ENCODE measurements around the gene OSER1. TPM values are rescaled to one million over a fixed set of nuclear protein-coding genes. Genes with fewer than 3 reads are reported as not detected.
A peak's percentile ranks its signal among the peaks of the same experiment; 100 is the strongest.

Gene OSER1
- total RNA-seq, 2 experiments from 2014 or later, result 172 TPM

- ATAC-seq (ENCODE audit: poor library complexity) (peak; percentile 13), DNase-seq (peak; percentile 65 to 87 (median 76))
- no peak overlapping the region for H3K4me3 ChIP-seq (ENCODE audit: low read length)
- CTCF ChIA-PET, result interaction anchor here (3.5 to 8.5 kb wide), 2 partner anchors 57 to 98 kb away, joined by 10 to 241 read pairs; partner anchors contain the start of gene FITM2
- H3K4me3 Mint-ChIP-seq, result peak overlapping the region; percentile 35
- H3K36me3 ChIP-seq (ENCODE audit: insufficient read depth, low read length), result no peaks in the 10 kb centered on the region
- no peaks in the 10 kb centered on the region for H3K27me3 Mint-ChIP-seq
- peak overlapping the region; percentile 82 for H3K27ac Mint-ChIP-seq
- H3K9me3 Mint-ChIP-seq, result no peaks in the 10 kb centered on the region
- peaks cover 65% of the 10 kb centered on the region for H3K4me1 Mint-ChIP-seq (ENCODE audit: low read depth)
- H3K4me1 ChIP-seq (ENCODE audit: insufficient read depth, low read length), result peaks cover 48% of the 10 kb centered on the region
- no peak overlapping the region for H3K27ac ChIP-seq (ENCODE audit: low read depth in 1 of 2, low read length in 2 of 2)
- H3K27me3 ChIP-seq (ENCODE audit: control insufficient read depth in 1 of 2, insufficient read depth in 2 of 2, low read length in 2 of 2), result no peaks in the 10 kb centered on the region
- peak; percentile 93 for TF ChIP-seq CTCF (IDR thresholded peaks at IDR 0.05)
- intact Hi-C loops (cut with DNase I, micrococcal nuclease), result loop anchor here (1.0 to 10.0 kb wide), 8 partner anchors 173 to 652 kb away; partner anchors contain the start of genes IFT52 (in 1 of the 2) and SERINC3 (in 1 of the 2)
- peaks cover 23% of the 10 kb centered on the region for H3K36me3 Mint-ChIP-seq (ENCODE audit: low read depth)
- no peaks in the 10 kb centered on the region for H3K9me3 ChIP-seq (ENCODE audit: control insufficient read depth in 1 of 2, insufficient read depth in 1 of 2, low read length in 2 of 2)
- POLR2A ChIA-PET, result interaction anchor here (0.7 to 7.7 kb wide), 2 partner anchors 95 to 841 kb away, joined by 3 to 155 read pairs; partner anchors contain the start of gene FITM2
Observed at GRCh38 chr20:44215125-44215524, 4.6 kb upstream of the OSER1 start.

- H3K27me3 ChIP-seq (ENCODE audit: control insufficient read depth in 1 of 2, insufficient read depth in 2 of 2, low read length in 2 of 2), result no peaks in the 10 kb centered on the region
- TF ChIP-seq CTCF (IDR thresholded peaks at IDR 0.05), result no peak
- H3K9me3 ChIP-seq (ENCODE audit: control insufficient read depth in 1 of 2, insufficient read depth in 1 of 2, low read length in 2 of 2), result no peaks in the 10 kb centered on the region
- H3K27ac ChIP-seq (ENCODE audit: low read depth in 1 of 2, low read length in 2 of 2), result no peak overlapping the region
- ChIA-PET POLR2A (interaction anchor here (2.9 to 7.7 kb wide), 2 partner anchors 97 to 98 kb away, joined by 22 to 155 read pairs; partner anchors contain the start of gene FITM2), CTCF (interaction anchor here (0.7 to 8.5 kb wide), 3 partner anchors 17 to 172 kb away, joined by 3 to 241 read pairs (median 7); partner anchors contain the start of gene FITM2)
- peak overlapping the region; percentile 99 for H3K27ac Mint-ChIP-seq
- H3K36me3 ChIP-seq (ENCODE audit: insufficient read depth, low read length), result no peaks in the 10 kb centered on the region
- no peak overlapping the region for H3K4me3 ChIP-seq (ENCODE audit: low read length)
- ATAC-seq (ENCODE audit: poor library complexity) (no peak), DNase-seq (no peak)
- H3K4me1 Mint-ChIP-seq (ENCODE audit: low read depth), result peaks cover 65% of the 10 kb centered on the region
- H3K4me3 Mint-ChIP-seq, result peak overlapping the region; percentile 92
- H3K9me3 Mint-ChIP-seq, result no peaks in the 10 kb centered on the region
- H3K36me3 Mint-ChIP-seq (ENCODE audit: low read depth), result peaks cover 44% of the 10 kb centered on the region
- H3K27me3 Mint-ChIP-seq, result no peaks in the 10 kb centered on the region
- H3K4me1 ChIP-seq (ENCODE audit: insufficient read depth, low read length), result peaks cover 38% of the 10 kb centered on the region
- intact Hi-C loops (cut with DNase I, micrococcal nuclease), result loop anchor here (5.0 to 10.0 kb wide), 5 partner anchors 265 to 675 kb away; partner anchors contain the start of genes YWHAB (in 2 of the 2), IFT52 (in 1 of the 2), SERINC3 (in 1 of the 2) and TTPAL (in 1 of the 2)
Observed at GRCh38 chr20:44212792-44213191, 2.2 kb upstream of the OSER1 start.

GRCh38 chr20:44211177-44212039, 837 bp upstream of the OSER1 start:
- Histone ChIP-seq H3K27ac (ENCODE audit: low read depth in 1 of 2, low read length in 2 of 2) (peak overlapping the region; percentile 95 to 98), H3K36me3 (ENCODE audit: insufficient read depth, low read length) (peaks cover 4% of the 10 kb centered on the region), H3K4me1 (ENCODE audit: insufficient read depth, low read length) (peaks cover 29% of the 10 kb centered on the region), H3K9me3 (ENCODE audit: control insufficient read depth in 1 of 2, insufficient read depth in 1 of 2, low read length in 2 of 2) (no peaks in the 10 kb centered on the region), H3K4me3 (ENCODE audit: low read length) (peak overlapping the region; percentile 78), H3K27me3 (ENCODE audit: control insufficient read depth in 1 of 2, insufficient read depth in 2 of 2, low read length in 2 of 2) (no peaks in the 10 kb centered on the region)
- H3K36me3 Mint-ChIP-seq (ENCODE audit: low read depth), result peaks cover 55% of the 10 kb centered on the region
- peak overlapping the region; percentile 92 for H3K4me3 Mint-ChIP-seq
- DNase-seq (peak in 3 of 14 experiments; percentile 49 to 67 (median 58)), ATAC-seq (ENCODE audit: poor library complexity) (no peak)
- no peaks in the 10 kb centered on the region for H3K27me3 Mint-ChIP-seq
- intact Hi-C loops (cut with DNase I, micrococcal nuclease), result loop anchor here (2.0 to 10.0 kb wide), 7 partner anchors 266 to 755 kb away; partner anchors contain the start of genes SERINC3 (in 2 of the 2), YWHAB (in 2 of the 2), IFT52 (in 1 of the 2) and SRSF6 (in 1 of the 2)
- ChIA-PET CTCF (interaction anchor here (1.1 to 8.5 kb wide), 4 partner anchors 100 to 311 kb away, joined by 3 to 241 read pairs (median 6); partner anchors contain the start of genes FITM2 and SERINC3), POLR2A (interaction anchor here (1.4 to 2.9 kb wide), 5 partner anchors 7 to 311 kb away, joined by 5 to 22 read pairs (median 7); partner anchors contain the start of genes FITM2 and SERINC3)
- peak overlapping the region; percentile 99 for H3K27ac Mint-ChIP-seq
- peaks cover 68% of the 10 kb centered on the region for H3K4me1 Mint-ChIP-seq (ENCODE audit: low read depth)
- TF ChIP-seq CTCF (IDR thresholded peaks at IDR 0.05), result no peak
- H3K9me3 Mint-ChIP-seq, result no peaks in the 10 kb centered on the region
